Measurements from ENCODE around the gene FAM20C. TPM values are rescaled to one million over a fixed set of nuclear protein-coding genes. Genes with fewer than 3 reads are reported as not detected.

Gene FAM20C
- total RNA-seq, 2 experiments from 2014 or later = 0.45 to 0.80 TPM

DNA sequence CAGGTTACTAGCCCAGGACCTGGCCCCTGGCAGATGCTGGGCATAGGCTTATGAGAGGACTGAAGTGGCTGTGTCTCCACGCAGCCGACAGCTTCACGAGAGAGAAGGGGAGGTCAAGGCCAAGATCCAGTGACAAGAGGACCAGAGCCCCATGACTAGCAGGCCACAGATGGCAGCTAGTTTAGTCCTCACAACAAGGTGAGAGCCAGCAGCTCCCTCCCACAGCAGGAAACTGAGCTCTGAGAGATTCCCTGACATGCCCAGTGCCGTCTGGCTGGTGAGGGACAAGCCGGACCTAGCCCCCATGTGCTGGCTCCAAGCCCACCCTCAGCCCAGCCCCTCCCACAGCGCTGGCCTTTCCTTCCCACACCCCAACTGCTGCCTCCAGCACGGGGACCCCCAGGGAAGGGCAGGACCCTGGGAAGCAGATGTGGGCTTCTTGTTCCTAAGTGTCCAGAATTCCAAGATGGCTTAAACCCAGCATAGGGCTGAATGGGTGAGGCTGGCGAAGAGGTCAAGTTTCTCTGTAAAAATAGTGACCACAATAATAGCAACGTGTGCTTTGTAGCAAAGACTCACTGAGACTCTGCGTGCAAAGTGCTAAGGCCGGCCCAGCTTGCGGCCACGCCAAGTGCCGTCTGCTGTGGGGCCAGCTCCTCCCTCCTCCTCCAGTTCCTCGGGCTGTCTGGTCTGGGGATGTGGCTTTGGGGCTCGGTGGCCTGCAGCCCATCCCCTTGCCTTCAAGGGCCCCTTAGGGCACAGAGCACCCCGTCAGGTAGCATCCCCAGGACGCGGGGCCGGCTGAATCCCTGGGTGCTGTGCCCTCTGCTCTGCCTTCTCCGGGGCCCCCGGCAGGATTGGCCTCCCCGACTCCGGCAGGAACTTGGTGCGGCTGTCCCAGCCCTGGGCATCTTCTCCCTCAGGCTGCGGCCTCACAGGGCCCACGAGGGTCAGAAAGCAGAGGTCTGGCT is 7.8 kb upstream of the FAM20C start:
- Mint-ChIP-seq H3K9me3 (no peaks in the 10 kb centered on the region), H3K36me3 (no peaks in the 10 kb centered on the region), H3K4me1 (ENCODE audit: low read depth) (no peaks in the 10 kb centered on the region), H3K27ac (no peak overlapping the region), H3K27me3 (peaks cover 3% of the 10 kb centered on the region), H3K4me3 (no peak overlapping the region)
- intact Hi-C loops (cut with micrococcal nuclease) = no loop called here
- ChIA-PET POLR2A (no interaction called here), CTCF (no interaction called here)
- DNase-seq = no peak

DNA sequence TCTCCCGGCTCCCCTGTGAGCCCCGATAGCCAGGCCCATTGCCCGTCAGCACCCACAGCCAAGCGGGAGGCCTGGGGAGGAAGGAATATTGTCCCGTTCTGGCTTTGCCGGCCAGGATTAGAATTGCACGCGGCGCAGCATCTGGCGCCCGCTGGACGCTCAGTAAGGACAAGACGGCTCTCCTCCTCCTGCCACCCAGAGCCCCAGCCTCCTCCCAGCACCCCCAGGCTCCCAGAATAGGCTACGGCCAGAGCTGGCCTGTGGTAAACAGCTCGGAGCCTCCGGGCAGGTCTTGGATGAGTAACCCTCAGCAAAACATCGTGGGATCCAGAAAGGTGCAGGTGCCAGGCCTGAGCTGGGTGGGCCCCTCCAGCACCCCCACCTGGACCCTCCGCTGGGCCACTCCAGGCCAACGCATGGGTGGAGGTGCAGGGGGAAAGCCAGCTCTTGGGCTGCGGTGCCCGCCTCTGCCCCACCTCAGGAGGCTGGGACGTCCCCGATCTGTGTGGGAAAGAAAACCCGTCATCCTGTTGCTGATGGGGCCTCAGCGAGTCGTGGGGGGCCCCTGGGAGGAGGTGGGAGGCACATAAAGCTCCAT is 5.8 kb upstream of the FAM20C start:
- CTCF ChIA-PET = interaction anchor here (0.6 kb wide), 1 partner anchor 37 kb away, joined by 3 read pairs; no protein-coding TSS in a partner anchor
- H3K4me1 Mint-ChIP-seq (ENCODE audit: low read depth) = peaks cover 2% of the 10 kb centered on the region
- POLR2A ChIA-PET = no interaction called here
- no peak overlapping the region for H3K27ac Mint-ChIP-seq
- no peaks in the 10 kb centered on the region for H3K9me3 Mint-ChIP-seq
- no peak for DNase-seq
- H3K27me3 Mint-ChIP-seq = peaks cover 20% of the 10 kb centered on the region
- intact Hi-C loops (cut with micrococcal nuclease) = no loop called here
- peaks cover 1% of the 10 kb centered on the region for H3K36me3 Mint-ChIP-seq
- H3K4me3 Mint-ChIP-seq = no peak overlapping the region

DNA sequence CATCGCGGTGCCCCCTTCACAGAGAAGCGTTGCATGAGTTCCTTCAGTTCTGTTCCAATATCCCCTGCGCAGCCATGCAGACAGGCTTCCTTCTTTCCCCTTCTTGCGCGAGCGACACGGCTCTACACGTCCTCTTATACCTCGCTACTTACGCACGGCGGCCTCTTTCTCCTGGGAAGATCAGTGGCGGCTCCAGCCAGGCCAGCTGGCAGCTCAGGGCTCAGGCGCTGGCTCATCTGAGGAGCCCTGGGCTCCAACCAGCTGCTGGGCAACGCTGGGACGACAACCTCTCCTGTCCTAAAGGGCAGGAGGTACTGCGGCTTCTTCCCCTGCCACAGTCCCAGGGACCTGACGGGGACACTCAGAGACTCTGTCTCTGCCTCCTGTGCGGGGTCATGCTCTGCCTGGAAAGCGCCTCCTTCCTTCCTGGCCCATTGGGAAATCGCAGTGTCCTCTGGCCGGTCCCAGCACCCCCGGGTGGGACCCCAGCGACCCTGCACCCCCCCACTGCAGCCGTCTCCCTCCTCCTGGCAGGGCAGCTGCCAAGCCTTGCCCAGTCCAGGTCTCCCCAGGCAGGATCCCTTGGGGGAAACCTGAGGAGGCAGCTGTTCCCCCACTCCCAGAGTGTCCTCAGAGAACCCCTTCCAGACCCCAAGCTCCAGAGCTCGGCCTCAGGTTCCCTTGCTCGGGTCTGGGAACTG is 5.0 kb upstream of the FAM20C start:
- no peak for DNase-seq
- intact Hi-C loops (cut with micrococcal nuclease) = no loop called here
- H3K4me1 Mint-ChIP-seq (ENCODE audit: low read depth) = peaks cover 3% of the 10 kb centered on the region
- H3K36me3 Mint-ChIP-seq = peaks cover 2% of the 10 kb centered on the region
- H3K4me3 Mint-ChIP-seq = no peak overlapping the region
- peaks cover 21% of the 10 kb centered on the region for H3K27me3 Mint-ChIP-seq
- POLR2A ChIA-PET = no interaction called here
- CTCF ChIA-PET = no interaction called here
- no peak overlapping the region for H3K27ac Mint-ChIP-seq
- no peaks in the 10 kb centered on the region for H3K9me3 Mint-ChIP-seq

DNA sequence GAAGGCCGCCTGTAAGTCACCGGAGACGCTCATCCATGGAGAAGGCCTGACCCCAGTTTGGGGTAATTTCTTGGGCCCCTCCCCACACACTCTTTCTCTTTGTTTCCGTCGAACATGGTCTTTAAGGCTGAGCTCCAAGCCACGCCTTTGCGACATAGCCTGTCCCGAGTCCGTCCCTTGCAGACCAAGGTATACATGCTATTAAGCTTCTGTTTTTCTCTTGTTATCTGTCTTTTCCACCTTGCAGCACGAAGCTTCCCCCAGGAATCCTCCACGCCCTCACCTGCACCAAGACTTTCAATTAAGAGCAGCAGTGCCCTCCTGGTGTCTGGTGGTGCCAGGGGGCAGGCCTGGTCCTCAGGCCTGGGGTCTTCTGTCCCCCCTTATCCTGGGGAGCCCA is 4.2 kb upstream of the FAM20C start:
- Mint-ChIP-seq H3K4me3 (no peak overlapping the region), H3K27ac (no peak overlapping the region), H3K36me3 (peaks cover 2% of the 10 kb centered on the region), H3K9me3 (no peaks in the 10 kb centered on the region), H3K27me3 (peaks cover 21% of the 10 kb centered on the region), H3K4me1 (ENCODE audit: low read depth) (peaks cover 3% of the 10 kb centered on the region)
- DNase-seq = no peak
- CTCF ChIA-PET = no interaction called here
- POLR2A ChIA-PET = no interaction called here
- intact Hi-C loops (cut with micrococcal nuclease) = no loop called here

DNA sequence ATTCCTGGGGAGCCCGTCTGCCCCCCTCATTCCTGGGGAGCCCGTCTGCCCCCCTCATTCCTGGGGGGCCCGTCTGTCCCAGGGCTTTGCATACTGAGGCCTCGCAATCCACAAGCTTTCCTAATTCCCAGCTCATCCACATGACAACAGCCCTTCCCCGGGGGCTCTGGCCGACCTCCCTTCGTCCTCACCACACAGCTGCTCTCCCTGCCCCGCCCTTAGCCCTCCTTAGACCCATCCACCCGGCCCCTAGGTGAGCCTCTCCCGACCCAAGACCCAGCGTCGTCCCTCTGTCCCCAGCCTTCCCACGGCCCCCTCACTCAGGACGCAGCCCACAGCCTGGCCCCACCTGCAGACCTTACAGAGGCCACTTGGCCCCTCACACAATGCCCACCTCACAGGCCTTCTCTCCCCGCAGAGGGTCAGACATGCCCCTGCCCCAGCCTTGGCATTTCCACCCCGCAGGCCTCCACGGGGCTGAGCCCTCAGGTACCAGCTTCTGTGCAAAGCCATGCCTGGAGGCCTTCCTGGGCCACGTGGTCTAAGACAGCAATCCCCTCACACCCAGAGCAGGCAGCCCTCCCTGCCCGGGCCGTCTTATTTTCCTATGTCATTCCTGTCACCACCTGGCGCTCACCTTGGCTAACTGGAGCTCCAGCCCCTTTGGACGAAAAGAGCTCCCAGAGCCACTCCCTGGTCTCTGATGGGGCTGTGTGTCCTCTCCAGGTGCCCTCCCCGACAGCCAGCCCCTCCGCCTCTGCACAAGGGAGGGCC is 3.5 kb upstream of the FAM20C start:
- no peak overlapping the region for H3K27ac Mint-ChIP-seq
- ChIA-PET CTCF (no interaction called here), POLR2A (no interaction called here)
- H3K27me3 Mint-ChIP-seq = peaks cover 25% of the 10 kb centered on the region
- intact Hi-C loops (cut with micrococcal nuclease) = no loop called here
- H3K4me3 Mint-ChIP-seq = no peak overlapping the region
- H3K36me3 Mint-ChIP-seq = peaks cover 2% of the 10 kb centered on the region
- no peaks in the 10 kb centered on the region for H3K9me3 Mint-ChIP-seq
- DNase-seq = no peak
- H3K4me1 Mint-ChIP-seq (ENCODE audit: low read depth) = peaks cover 3% of the 10 kb centered on the region

DNA sequence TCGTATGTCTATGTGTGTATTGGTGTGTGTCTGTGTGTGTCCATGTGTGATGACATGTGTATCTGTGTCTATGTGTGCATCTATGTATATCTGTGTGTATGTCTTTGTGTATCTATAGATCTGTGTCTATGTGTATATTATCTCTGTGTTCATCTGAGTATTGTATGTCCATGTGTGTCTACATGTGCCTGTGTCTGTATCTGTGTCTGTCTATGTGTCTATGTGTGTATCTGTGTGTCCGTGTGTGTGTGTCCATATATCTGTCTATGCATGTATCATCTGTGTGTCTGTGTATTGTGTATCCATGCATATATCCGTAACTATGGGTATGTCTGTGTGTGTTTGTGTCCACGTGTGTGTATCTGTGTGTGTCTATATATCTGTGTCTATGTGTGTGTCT is 2.7 kb upstream of the FAM20C start:
- Mint-ChIP-seq H3K4me1 (ENCODE audit: low read depth) (peaks cover 3% of the 10 kb centered on the region), H3K4me3 (no peak overlapping the region), H3K9me3 (no peaks in the 10 kb centered on the region), H3K36me3 (peaks cover 2% of the 10 kb centered on the region), H3K27ac (no peak overlapping the region), H3K27me3 (peaks cover 30% of the 10 kb centered on the region)
- CTCF ChIA-PET = no interaction called here
- POLR2A ChIA-PET = no interaction called here
- no peak for DNase-seq
- intact Hi-C loops (cut with micrococcal nuclease) = no loop called here

DNA sequence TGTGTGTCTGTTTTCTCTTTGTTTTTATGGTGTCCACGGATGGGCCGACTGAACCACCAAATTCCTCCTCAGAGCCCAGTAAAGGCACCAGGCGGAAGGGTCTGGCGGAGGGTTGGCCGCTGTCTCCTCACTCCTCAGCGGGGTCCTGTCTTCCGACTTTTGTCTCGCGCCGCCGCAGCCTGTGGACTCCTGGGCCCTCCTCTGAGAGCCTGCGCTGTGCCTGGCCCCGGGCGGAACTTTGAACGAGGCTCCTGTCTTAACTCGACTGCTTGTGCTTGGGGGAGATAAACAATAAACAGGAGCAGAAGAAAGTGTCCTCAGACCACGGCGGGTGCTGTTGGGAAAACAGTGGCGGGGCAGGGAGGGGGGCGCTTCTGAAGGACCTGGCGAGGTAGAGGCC is 2.2 kb upstream of the FAM20C start:
- Mint-ChIP-seq H3K27ac (no peak overlapping the region), H3K27me3 (peaks cover 35% of the 10 kb centered on the region), H3K9me3 (no peaks in the 10 kb centered on the region), H3K4me3 (no peak overlapping the region), H3K4me1 (ENCODE audit: low read depth) (peaks cover 3% of the 10 kb centered on the region), H3K36me3 (peaks cover 2% of the 10 kb centered on the region)
- CTCF ChIA-PET = no interaction called here
- POLR2A ChIA-PET = no interaction called here
- DNase-seq = no peak
- intact Hi-C loops (cut with micrococcal nuclease) = no loop called here

DNA sequence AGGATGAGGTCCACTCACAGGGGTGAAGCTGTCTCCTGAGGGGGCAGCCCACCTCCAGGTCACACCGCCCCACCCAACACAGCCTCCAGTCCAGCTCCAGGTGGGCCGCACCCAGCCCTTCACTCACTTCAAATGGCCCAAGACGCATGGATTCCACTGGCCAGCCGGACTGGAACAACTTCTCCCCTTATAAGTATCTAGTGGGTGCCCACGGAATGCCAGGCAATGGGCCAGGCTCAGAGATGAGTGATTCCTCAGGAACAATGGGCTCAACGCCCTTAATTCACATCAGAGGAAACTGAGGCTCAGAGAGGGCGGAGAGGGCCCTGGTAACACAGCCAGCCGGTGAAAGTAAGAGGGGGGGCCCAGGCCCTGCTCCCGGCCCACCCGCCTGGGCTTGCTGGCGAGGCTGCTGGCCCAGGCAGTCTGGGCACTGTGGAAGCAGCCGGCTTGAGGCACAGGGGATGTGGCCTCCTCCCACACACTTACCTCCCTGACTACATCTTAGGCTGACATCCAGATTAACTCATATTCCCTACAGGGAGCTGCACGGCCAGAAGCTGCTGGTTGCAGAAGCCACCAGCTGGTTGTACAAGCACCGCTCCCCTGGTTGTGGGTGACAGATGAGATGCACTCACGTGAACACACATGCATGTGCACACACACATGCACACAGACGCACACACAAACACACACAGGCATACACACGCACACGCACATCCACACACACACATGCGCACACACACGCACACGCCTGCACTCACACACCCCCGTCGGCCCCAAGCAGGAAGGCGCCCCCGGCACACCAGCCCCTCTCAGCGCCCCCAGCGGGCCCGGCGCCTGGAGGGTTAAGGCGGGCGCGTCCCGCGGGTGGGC is 1.0 kb upstream of the FAM20C start:
- CTCF ChIA-PET = no interaction called here
- Mint-ChIP-seq H3K27me3 (peaks cover 45% of the 10 kb centered on the region), H3K27ac (no peak overlapping the region), H3K4me1 (ENCODE audit: low read depth) (peaks cover 3% of the 10 kb centered on the region), H3K36me3 (peaks cover 2% of the 10 kb centered on the region), H3K9me3 (no peaks in the 10 kb centered on the region), H3K4me3 (peak overlapping the region; percentile 68)
- POLR2A ChIA-PET = no interaction called here
- intact Hi-C loops (cut with micrococcal nuclease) = no loop called here
- peak; percentile 11 for DNase-seq

DNA sequence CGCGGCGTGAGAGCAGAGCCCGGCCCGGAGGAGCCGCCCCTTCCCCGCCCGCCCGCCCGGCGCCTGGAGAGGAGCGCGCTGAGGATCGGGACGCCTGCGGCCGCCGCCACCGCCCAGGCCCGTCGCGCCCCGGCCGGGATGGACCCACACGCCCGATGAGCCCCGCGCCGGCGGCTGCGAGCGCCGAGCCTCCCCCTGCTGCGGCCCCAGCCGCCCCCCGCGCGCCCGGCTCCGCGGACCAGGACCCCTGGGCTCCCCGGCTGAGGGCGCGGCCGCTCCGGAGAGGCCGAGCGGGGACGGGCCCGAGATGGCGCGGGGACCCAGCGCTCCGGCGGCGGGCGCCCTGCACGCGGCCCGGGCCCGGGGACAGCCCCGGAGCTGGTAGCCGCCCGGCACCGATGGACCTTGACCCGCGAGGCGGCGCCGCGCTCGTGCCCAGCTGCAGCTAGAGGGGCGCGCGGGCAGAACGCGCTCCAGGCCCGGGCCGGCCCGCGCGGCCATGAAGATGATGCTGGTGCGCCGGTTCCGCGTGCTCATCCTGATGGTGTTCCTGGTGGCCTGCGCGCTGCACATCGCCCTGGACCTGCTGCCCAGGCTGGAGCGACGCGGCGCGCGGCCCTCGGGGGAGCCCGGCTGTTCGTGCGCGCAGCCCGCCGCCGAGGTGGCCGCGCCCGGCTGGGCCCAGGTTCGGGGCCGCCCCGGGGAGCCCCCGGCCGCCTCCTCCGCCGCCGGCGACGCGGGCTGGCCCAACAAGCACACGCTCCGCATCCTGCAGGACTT is 520 bp downstream of the FAM20C start:
- POLR2A ChIA-PET = no interaction called here
- no peak overlapping the region for H3K4me3 Mint-ChIP-seq
- peaks cover 45% of the 10 kb centered on the region for H3K27me3 Mint-ChIP-seq

DNA sequence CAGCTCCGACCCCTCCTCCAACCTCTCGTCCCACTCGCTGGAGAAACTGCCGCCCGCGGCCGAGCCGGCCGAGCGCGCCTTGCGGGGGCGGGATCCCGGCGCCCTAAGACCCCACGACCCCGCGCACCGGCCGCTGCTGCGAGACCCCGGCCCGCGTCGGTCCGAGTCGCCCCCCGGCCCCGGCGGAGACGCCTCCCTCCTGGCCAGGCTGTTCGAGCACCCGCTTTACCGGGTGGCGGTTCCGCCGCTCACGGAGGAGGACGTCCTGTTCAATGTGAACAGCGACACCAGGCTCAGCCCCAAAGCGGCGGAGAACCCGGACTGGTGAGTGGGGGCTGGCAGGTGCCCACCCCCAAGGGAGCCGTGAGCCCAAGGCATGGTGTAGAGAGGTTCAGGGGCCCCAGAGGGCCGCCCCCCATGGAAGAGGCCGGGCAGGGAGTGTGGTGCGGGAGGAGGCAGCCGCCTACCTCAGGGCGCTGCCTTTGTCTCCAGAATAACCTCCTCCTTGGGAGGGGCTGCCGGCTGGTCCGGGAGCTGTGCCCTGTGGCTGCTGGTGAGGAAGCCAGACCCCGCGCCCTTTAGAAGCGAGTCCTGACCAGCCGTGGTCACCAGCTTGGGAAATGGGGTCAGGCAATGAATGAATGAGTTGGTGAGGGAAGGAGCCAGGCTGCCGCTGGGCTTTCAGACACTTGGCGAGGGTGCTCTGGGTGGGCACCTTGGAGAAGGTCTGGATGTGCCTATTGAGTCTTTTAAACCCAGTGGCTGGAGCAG is 1.3 kb downstream of the FAM20C start:
- Mint-ChIP-seq H3K27me3 (peaks cover 46% of the 10 kb centered on the region), H3K9me3 (no peaks in the 10 kb centered on the region), H3K4me1 (ENCODE audit: low read depth) (peaks cover 3% of the 10 kb centered on the region), H3K4me3 (no peak overlapping the region), H3K27ac (no peak overlapping the region), H3K36me3 (peaks cover 2% of the 10 kb centered on the region)
- no peak for DNase-seq
- intact Hi-C loops (cut with micrococcal nuclease) = no loop called here
- ChIA-PET CTCF (no interaction called here), POLR2A (no interaction called here)

More for the DNA sequence above, 520 bp downstream of the FAM20C start:
- Mint-ChIP-seq H3K36me3 (peaks cover 2% of the 10 kb centered on the region), H3K27ac (no peak overlapping the region), H3K9me3 (no peaks in the 10 kb centered on the region), H3K4me1 (ENCODE audit: low read depth) (peaks cover 3% of the 10 kb centered on the region)
- CTCF ChIA-PET = no interaction called here
- no peak for DNase-seq
- intact Hi-C loops (cut with micrococcal nuclease) = no loop called here

Measured in activated CD4-positive, alpha-beta memory T cell treated with anti-CD3 and anti-CD28 coated beads for 36 hours (primary cell).